ENCODE data around the gene CETN1. TPM values are rescaled to one million over a fixed set of nuclear protein-coding genes. Genes with fewer than 3 reads are reported as not detected.

The CETN1 gene
- total RNA-seq, 2 donors from 2014 or later, result not detected

DNA sequence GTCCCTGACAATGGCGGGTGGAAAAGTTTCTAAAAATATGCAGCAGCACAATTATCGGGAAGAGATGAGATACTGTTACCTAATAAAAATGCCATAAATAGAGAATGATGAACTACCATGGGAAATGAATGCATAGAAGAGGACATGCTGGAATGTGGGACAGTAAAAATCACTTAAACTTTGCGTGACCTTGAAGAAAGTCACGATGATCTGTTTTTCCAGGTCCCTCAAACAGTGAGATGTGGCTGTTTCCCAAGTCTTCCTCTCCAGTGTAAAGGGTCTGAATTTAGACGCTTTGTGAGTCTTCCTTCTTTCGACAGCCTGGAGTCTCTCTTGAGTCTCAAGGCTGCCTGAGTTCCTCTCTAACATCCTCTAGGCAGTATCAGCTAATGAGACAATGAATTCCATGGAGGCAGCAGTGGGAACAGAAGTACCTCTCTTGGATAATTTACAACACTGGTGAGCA is 18.0 kb downstream of the CETN1 start:
- WGBS, 2 experiments (ENCODE audit: insufficient coverage in 1 of 2, insufficient read length in 1 of 2), result 89 to 95% methylated on average over 6 of the region's 6 CpGs
- DNase-seq, result no peak
- H3K4me3 Mint-ChIP-seq, result no peak overlapping the region
- peaks cover 8% of the 10 kb centered on the region for H3K4me1 Mint-ChIP-seq
- no peaks in the 10 kb centered on the region for H3K9me3 Mint-ChIP-seq
- Histone ChIP-seq H3K4me3 (ENCODE audit: low read length) (no peak overlapping the region), H3K4me1 (ENCODE audit: control insufficient read depth, insufficient read depth, low read length) (peaks cover 5% of the 10 kb centered on the region), H3K36me3 (ENCODE audit: control insufficient read depth, insufficient read depth, low read length) (no peaks in the 10 kb centered on the region), H3K9me3 (ENCODE audit: control insufficient read depth, low read length) (no peaks in the 10 kb centered on the region), H3K27ac (ENCODE audit: low read depth, low read length) (no peak overlapping the region), H3K27me3 (ENCODE audit: control insufficient read depth, insufficient read depth, low read length, poor library complexity, severe bottlenecking) (no peaks in the 10 kb centered on the region), H3K9ac (ENCODE audit: extremely low read depth, low read length, poor library complexity, severe bottlenecking) (no peak overlapping the region)
- peaks cover 5% of the 10 kb centered on the region for H3K27me3 Mint-ChIP-seq (ENCODE audit: insufficient read depth)
- TF ChIP-seq, protein P1, sequence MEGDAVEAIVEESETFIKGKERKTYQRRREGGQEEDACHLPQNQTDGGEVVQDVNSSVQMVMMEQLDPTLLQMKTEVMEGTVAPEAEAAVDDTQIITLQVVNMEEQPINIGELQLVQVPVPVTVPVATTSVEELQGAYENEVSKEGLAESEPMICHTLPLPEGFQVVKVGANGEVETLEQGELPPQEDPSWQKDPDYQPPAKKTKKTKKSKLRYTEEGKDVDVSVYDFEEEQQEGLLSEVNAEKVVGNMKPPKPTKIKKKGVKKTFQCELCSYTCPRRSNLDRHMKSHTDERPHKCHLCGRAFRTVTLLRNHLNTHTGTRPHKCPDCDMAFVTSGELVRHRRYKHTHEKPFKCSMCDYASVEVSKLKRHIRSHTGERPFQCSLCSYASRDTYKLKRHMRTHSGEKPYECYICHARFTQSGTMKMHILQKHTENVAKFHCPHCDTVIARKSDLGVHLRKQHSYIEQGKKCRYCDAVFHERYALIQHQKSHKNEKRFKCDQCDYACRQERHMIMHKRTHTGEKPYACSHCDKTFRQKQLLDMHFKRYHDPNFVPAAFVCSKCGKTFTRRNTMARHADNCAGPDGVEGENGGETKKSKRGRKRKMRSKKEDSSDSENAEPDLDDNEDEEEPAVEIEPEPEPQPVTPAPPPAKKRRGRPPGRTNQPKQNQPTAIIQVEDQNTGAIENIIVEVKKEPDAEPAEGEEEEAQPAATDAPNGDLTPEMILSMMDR (conservative IDR thresholded peaks at IDR 0.05), result no peak
- H3K36me3 Mint-ChIP-seq (ENCODE audit: low read depth), result no peaks in the 10 kb centered on the region
- H3K27ac Mint-ChIP-seq, result no peak overlapping the region

DNA sequence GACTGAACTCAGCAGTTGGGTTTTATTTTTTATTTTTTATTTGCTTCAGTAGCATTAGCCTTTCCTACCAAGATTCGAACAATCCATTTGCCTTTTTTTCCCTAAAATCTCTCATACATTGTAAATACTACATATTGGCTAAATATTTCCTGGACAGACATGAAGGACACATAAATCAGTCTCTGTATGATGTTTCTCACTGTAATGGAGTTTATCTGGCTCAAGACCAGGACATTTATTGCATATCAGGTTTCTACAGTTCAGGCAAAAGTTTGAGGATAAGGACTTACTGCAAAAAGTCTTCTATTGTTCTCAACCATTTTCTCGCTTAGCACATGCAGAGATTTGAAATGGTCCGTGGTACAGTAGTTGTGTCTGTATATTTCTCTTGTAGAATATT is 19.9 kb downstream of the CETN1 start:
- no peaks in the 10 kb centered on the region for H3K36me3 ChIP-seq (ENCODE audit: control insufficient read depth, insufficient read depth, low read length)
- Mint-ChIP-seq H3K9me3 (no peaks in the 10 kb centered on the region), H3K4me3 (no peak overlapping the region), H3K27me3 (ENCODE audit: insufficient read depth) (peaks cover 5% of the 10 kb centered on the region), H3K27ac (no peak overlapping the region), H3K4me1 (peaks cover 8% of the 10 kb centered on the region), H3K36me3 (ENCODE audit: low read depth) (no peaks in the 10 kb centered on the region)
- no peak overlapping the region for H3K4me3 ChIP-seq (ENCODE audit: low read length)
- no peak overlapping the region for H3K27ac ChIP-seq (ENCODE audit: low read depth, low read length)
- H3K4me1 ChIP-seq (ENCODE audit: control insufficient read depth, insufficient read depth, low read length), result peaks cover 5% of the 10 kb centered on the region
- no peaks in the 10 kb centered on the region for H3K9me3 ChIP-seq (ENCODE audit: control insufficient read depth, low read length)
- no peak for DNase-seq
- TF ChIP-seq, protein P1 (conservative IDR thresholded peaks at IDR 0.05), result no peak
- 83 to 90% methylated on average over 2 to 3 of the region's 3 CpGs for WGBS, 2 experiments (ENCODE audit: insufficient coverage in 1 of 2, insufficient read length in 1 of 2)
- H3K27me3 ChIP-seq (ENCODE audit: control insufficient read depth, insufficient read depth, low read length, poor library complexity, severe bottlenecking), result no peaks in the 10 kb centered on the region
- no peak overlapping the region for H3K9ac ChIP-seq (ENCODE audit: extremely low read depth, low read length, poor library complexity, severe bottlenecking)

DNA sequence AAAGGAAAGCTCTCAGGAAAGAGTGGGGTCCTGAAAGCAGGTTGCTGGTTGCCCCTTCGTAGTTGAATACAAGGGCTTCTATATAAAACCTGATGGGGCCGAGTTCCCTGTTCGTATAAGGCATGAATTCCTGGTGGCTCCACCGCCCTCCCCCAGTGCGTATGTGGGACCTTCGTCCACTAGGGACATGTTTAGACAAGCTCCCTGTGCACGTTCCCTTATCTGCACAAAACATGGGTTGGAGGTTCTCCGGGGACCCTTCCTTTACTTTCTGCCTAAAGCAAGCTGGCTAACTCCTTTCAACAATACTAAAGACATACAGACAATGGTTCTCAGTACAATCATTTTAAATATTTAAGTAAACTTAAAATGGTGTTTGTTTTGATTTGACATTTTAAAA is 24.6 kb downstream of the CETN1 start:
- Histone ChIP-seq H3K4me3 (ENCODE audit: low read length) (no peak overlapping the region), H3K9ac (ENCODE audit: extremely low read depth, low read length, poor library complexity, severe bottlenecking) (no peak overlapping the region), H3K9me3 (ENCODE audit: control insufficient read depth, low read length) (no peaks in the 10 kb centered on the region), H3K4me1 (ENCODE audit: control insufficient read depth, insufficient read depth, low read length) (no peaks in the 10 kb centered on the region), H3K27me3 (ENCODE audit: control insufficient read depth, insufficient read depth, low read length, poor library complexity, severe bottlenecking) (no peaks in the 10 kb centered on the region), H3K36me3 (ENCODE audit: control insufficient read depth, insufficient read depth, low read length) (no peaks in the 10 kb centered on the region), H3K27ac (ENCODE audit: low read depth, low read length) (no peak overlapping the region)
- Mint-ChIP-seq H3K27ac (no peak overlapping the region), H3K27me3 (ENCODE audit: insufficient read depth) (no peaks in the 10 kb centered on the region), H3K9me3 (no peaks in the 10 kb centered on the region), H3K4me1 (peaks cover 4% of the 10 kb centered on the region), H3K36me3 (ENCODE audit: low read depth) (no peaks in the 10 kb centered on the region), H3K4me3 (no peak overlapping the region)
- no peak for DNase-seq
- TF ChIP-seq, protein P1 (conservative IDR thresholded peaks at IDR 0.05), result no peak
- WGBS, 2 experiments (ENCODE audit: insufficient coverage in 1 of 2, insufficient read length in 1 of 2), result 89 to 97% methylated on average over 6 to 8 of the region's 8 CpGs
